ENCODE measurements around the gene ZBTB2. TPM values are rescaled to one million over a fixed set of nuclear protein-coding genes. Genes with fewer than 3 reads are reported as not detected.

ZBTB2 gene
- total RNA-seq, 6 donors from 2014 or later = 4.2 to 18.5 (median 10.9) TPM

- Histone ChIP-seq H3K27ac (no peak overlapping the region), H3K27me3 (no peaks in the 10 kb centered on the region), H3K9me3 (no peaks in the 10 kb centered on the region), H3K36me3 (no peaks in the 10 kb centered on the region), H3K4me1 (peaks cover 38 to 56% (median 39%) of the 10 kb centered on the region in 4 donors), H3K4me3 (no peak overlapping the region)
- WGBS, 2 donors = 63 to 64% methylated on average over 4 of the region's 4 CpGs
- TF ChIP-seq EP300 (IDR thresholded peaks at IDR 0.05) (no peak), POLR2AphosphoS5 (IDR thresholded peaks at IDR 0.05) (no peak), CTCF (IDR thresholded peaks at IDR 0.05) (no peak), POLR2A (IDR thresholded peaks at IDR 0.05) (no peak)
- ATAC-seq (ENCODE audit: low FRiP score in 2 of 2) (no peak), DNase-seq (no peak)
These were observed 2.1 kb upstream of the ZBTB2 start for GRCh38 chr6:151393410-151393809.

- peak overlapping the region; percentile 97 to 98 (median 98) for H3K4me3 ChIP-seq
- 3 to 5% methylated on average over 3 of the region's 3 CpGs for WGBS, 2 donors
- DNase-seq (no peak), ATAC-seq (ENCODE audit: low FRiP score in 2 of 2) (no peak)
- no peaks in the 10 kb centered on the region for H3K36me3 ChIP-seq
- H3K27me3 ChIP-seq = no peaks in the 10 kb centered on the region
- peaks cover 41 to 55% (median 46%) of the 10 kb centered on the region in 4 donors for H3K4me1 ChIP-seq
- H3K27ac ChIP-seq = peak overlapping the region in 3 of 4 donors; percentile 99 to 100 (median 100)
- no peaks in the 10 kb centered on the region for H3K9me3 ChIP-seq
- TF ChIP-seq POLR2A (IDR thresholded peaks at IDR 0.05) (no peak), EP300 (IDR thresholded peaks at IDR 0.05) (no peak), CTCF (IDR thresholded peaks at IDR 0.05) (no peak), POLR2AphosphoS5 (IDR thresholded peaks at IDR 0.05) (no peak)
These were observed 1.1 kb upstream of the ZBTB2 start for GRCh38 chr6:151392427-151392826.

- Histone ChIP-seq H3K4me1 (peaks cover 41 to 50% (median 43%) of the 10 kb centered on the region in 4 donors), H3K27ac (peak overlapping the region; percentile 98 to 100 (median 100)), H3K36me3 (no peaks in the 10 kb centered on the region), H3K4me3 (peak overlapping the region; percentile 97 to 98 (median 98)), H3K9me3 (no peaks in the 10 kb centered on the region), H3K27me3 (no peaks in the 10 kb centered on the region)
- no peak for TF ChIP-seq EP300 (IDR thresholded peaks at IDR 0.05)
- peak in 2 of 4 donors; percentile 43 to 61 for TF ChIP-seq POLR2A (IDR thresholded peaks at IDR 0.05)
- peak in 1 of 2 donors; percentile 3 for TF ChIP-seq POLR2AphosphoS5 (IDR thresholded peaks at IDR 0.05)
- TF ChIP-seq CTCF (IDR thresholded peaks at IDR 0.05) = peak in 3 of 6 experiments; percentile 4 to 16 (median 12)
- ATAC-seq (ENCODE audit: low FRiP score in 2 of 2) (peak; percentile 12 to 67), DNase-seq (peak; percentile 59 to 95)
- 1 to 2% methylated on average over 10 to 17 of the region's 78 CpGs for WGBS, 2 donors
These were observed 398 bp downstream of the ZBTB2 start for GRCh38 chr6:151390851-151391470.

GRCh38 chr6:151390276-151390850 is 996 bp downstream of the ZBTB2 start:
- TF ChIP-seq POLR2A (IDR thresholded peaks at IDR 0.05) (peak in 3 of 4 donors; percentile 9 to 71 (median 29)), CTCF (IDR thresholded peaks at IDR 0.05) (peak in 1 of 6 experiments; percentile 7), EP300 (IDR thresholded peaks at IDR 0.05) (no peak), POLR2AphosphoS5 (IDR thresholded peaks at IDR 0.05) (peak; percentile 89 to 90)
- Histone ChIP-seq H3K4me1 (peaks cover 38 to 52% (median 43%) of the 10 kb centered on the region in 4 donors), H3K27me3 (no peaks in the 10 kb centered on the region), H3K4me3 (peak overlapping the region; percentile 97 to 98 (median 98)), H3K9me3 (no peaks in the 10 kb centered on the region), H3K36me3 (no peaks in the 10 kb centered on the region), H3K27ac (peak overlapping the region; percentile 98 to 100 (median 100))
- peak; percentile 98 to 100 for DNase-seq
- ATAC-seq (ENCODE audit: low FRiP score in 2 of 2) = peak; percentile 94 to 98
- WGBS, 2 donors = 0 to 1% methylated on average over 36 to 69 of the region's 79 CpGs

Measured in upper lobe of left lung (tissue), 6 donors.